Keratinocyte (primary cell): ENCODE data around the gene COG5.

ENCODE experiments used
- EZH2 ChIP-seq: IDR thresholded peaks from one replicate; pipeline ENCODE4 v1.6.1; 2012; ENCODE audit warnings: inconsistent platforms, mild to moderate bottlenecking, low read length, moderate library complexity
- TF ChIP-seq, protein P1 (sequence below), 3 experiments: IDR thresholded peaks in 1 of 3; conservative IDR thresholded peaks in 1 of 3; optimal IDR thresholded peaks in 1 of 3; 2 replicates in 2 of 3; 3 replicates in 1 of 3; pipeline versions ENCODE3 to v1.5.1; 2011; ENCODE audit warnings: low read length in 3 of 3, mild to moderate bottlenecking in 3 of 3, moderate library complexity in 2 of 3, control low read depth in 1 of 3, inconsistent platforms in 1 of 3; ENCODE audit not compliant: insufficient read depth in 2 of 3; ENCODE audit errors: extremely low read depth in 1 of 3

DNA sequence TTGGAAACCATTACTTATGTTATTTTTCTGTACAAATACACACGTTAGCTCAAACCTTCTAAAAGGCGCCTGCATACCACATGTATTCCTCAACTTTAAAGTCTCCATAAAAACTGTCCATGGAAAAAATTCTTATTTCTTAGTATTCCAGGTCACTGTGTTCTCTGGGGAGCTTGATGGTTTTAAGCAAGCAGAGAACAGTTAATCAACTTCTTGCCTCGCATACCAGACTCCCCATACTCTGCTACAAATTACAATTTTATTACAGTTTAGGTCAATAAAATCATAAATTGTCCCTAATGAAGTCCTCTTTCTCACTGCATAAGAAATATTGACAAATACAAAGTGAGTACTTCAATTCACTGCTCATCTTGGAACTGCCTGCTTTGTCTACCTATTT lies 170.9 kb downstream of the COG5 start:
- TF ChIP-seq, protein P1, sequence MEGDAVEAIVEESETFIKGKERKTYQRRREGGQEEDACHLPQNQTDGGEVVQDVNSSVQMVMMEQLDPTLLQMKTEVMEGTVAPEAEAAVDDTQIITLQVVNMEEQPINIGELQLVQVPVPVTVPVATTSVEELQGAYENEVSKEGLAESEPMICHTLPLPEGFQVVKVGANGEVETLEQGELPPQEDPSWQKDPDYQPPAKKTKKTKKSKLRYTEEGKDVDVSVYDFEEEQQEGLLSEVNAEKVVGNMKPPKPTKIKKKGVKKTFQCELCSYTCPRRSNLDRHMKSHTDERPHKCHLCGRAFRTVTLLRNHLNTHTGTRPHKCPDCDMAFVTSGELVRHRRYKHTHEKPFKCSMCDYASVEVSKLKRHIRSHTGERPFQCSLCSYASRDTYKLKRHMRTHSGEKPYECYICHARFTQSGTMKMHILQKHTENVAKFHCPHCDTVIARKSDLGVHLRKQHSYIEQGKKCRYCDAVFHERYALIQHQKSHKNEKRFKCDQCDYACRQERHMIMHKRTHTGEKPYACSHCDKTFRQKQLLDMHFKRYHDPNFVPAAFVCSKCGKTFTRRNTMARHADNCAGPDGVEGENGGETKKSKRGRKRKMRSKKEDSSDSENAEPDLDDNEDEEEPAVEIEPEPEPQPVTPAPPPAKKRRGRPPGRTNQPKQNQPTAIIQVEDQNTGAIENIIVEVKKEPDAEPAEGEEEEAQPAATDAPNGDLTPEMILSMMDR (optimal IDR thresholded peaks at IDR 0.05 in 1 of 3, IDR thresholded peaks at IDR 0.05 in 1 of 3, conservative IDR thresholded peaks at IDR 0.05 in 1 of 3; ENCODE audit: extremely low read depth in 1 of 3, insufficient read depth in 2 of 3, low read length in 3 of 3): no peak
- no peak for TF ChIP-seq EZH2
